GM12865 (cell line): ENCODE results near the gene TMEM80.

Source experiments
- DNase-seq: peaks from one replicate; pipeline ENCODE4 v3.0.0; 2010; ENCODE audit warnings: low read depth
- H3K4me3 ChIP-seq: 2 replicates; pipeline ENCODE4 v1.5.1; 2011; ENCODE audit warnings: mild to moderate bottlenecking, low read depth, low read length, control low read depth
- TF ChIP-seq, protein P1 (sequence below): IDR thresholded peaks from 2 replicates; pipeline ENCODE4 v1.5.1; 2011; ENCODE audit warnings: low read length, control low read depth, low read depth, inconsistent platforms; ENCODE audit not compliant: insufficient read depth; ENCODE audit errors: missing control alignments

TMEM80 gene

DNA sequence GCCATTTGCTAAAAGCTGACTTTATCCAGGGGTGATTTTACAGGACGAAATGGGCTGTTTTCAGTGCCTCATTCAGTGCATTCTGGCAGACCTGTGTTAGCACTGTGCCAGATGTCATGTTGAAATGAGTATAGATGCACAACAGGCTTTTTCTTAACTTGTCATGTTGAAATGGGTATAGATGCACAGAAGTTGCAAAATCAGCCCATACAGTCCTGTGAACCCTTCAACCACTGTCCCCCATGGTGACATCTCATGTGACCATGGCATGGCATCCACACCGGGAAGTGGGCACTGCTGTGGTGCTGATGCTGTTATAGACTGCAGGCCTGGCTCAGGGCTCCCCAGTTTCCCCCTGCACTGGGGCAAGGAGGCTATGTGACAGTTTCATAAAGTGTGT is 54.1 kb downstream of the TMEM80 start:
- H3K4me3 ChIP-seq = no peak overlapping the region

More for the DNA sequence above, 54.1 kb downstream of the TMEM80 start:
- TF ChIP-seq, protein P1, sequence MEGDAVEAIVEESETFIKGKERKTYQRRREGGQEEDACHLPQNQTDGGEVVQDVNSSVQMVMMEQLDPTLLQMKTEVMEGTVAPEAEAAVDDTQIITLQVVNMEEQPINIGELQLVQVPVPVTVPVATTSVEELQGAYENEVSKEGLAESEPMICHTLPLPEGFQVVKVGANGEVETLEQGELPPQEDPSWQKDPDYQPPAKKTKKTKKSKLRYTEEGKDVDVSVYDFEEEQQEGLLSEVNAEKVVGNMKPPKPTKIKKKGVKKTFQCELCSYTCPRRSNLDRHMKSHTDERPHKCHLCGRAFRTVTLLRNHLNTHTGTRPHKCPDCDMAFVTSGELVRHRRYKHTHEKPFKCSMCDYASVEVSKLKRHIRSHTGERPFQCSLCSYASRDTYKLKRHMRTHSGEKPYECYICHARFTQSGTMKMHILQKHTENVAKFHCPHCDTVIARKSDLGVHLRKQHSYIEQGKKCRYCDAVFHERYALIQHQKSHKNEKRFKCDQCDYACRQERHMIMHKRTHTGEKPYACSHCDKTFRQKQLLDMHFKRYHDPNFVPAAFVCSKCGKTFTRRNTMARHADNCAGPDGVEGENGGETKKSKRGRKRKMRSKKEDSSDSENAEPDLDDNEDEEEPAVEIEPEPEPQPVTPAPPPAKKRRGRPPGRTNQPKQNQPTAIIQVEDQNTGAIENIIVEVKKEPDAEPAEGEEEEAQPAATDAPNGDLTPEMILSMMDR = no peak
- DNase-seq = no peak
